Stimulated activated CD4-positive, alpha-beta T cell treated with anti-CD3 and anti-CD28 coated beads, TNF-alpha, amount 100 ng/mL, for 1 hour (primary cell): ENCODE results near the gene ADCY2.

Experiments used
- DNase-seq, 3 donors: peaks; one replicate each; pipeline ENCODE4 v3.0.0-alpha.2; 2020; ENCODE audit warnings: low read depth in 3 of 3, low spot score in 1 of 3

Gene ADCY2

DNA sequence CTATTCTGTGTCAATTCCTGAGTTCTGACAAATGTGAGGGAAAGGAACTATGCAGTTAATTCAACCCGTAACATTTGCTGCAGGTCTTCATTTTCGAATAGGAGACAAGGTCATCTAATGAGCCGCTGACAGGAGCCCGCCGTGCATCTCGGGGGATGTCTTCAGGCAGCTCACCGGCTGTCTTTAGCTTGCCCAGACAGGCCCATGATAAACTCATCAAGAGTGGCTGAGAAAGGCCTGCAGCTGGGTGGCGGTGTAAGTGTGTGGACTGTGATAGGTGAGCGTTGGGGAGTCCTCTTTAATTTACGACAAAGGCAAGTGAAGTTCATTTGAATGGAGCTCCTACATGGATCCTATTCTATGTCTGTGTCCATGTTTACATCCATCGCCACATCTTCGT, 190.5 kb downstream of the ADCY2 start:
- DNase-seq, result no peak

DNA sequence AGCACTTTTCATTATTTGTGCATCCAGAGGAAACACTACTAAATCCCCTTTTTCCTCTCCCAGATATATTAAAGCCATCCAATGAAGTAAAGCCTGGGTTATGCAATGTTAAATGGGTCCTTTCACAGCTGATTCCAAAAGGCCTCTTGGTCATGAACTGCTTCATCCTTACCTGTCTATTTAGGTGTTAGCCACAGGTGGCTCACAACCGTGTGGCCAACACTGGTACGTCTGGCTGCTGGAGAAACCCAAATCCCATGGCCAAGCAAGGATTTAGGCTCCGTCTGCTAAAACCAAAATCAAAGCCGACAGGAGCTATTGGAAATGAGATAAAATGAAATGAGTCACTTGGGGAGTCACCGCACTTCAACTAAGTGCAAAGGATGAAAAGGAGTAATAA, 193.9 kb downstream of the ADCY2 start:
- DNase-seq, result no peak

DNA sequence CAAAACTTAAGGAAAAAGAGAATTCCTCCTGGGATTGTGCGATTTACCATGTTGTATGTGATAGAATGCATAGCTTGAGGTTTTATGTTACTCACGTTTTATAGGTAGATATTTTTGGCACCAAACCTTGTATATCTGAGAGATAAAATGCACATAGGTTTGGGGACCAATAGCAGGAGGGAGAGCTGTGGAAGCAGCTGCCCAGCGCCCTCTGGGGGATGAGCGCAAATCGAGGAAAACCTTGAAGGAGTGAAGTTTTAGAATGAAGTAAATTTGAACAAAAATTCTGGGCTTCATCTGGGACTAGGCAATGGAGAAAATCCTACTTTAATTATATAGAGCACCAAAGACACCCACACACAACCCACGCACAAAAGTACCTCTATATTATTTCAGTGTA, 197.0 kb downstream of the ADCY2 start:
- no peak for DNase-seq

DNA sequence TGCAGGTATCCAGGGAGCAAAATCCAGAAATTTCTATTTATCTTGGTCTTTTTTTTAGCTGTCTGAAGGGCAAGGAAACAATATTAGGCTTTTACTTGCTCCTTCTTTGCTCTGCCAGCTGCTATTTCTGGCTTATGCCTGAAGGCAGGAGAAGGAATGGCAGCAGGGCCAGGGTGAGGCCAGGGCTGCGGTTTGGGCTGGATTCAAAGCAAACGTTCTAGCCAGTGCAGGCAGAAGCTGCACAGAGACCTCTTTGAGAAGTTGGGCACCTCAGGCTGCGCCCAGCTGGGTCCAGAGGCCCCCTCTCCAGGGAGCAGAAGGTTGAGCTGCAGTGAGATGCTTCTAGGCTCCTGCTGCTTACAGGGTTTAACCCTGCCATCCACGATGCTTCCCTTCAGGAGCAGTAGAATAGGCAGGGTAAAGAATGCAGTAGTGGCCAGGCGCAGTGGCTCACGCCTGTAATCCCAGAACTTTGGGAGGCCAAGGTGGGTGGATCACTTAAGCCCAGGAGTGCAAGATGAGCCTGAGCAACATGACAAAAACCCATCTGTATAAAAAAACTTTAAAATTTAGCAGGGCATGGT, 201.2 kb downstream of the ADCY2 start:
- DNase-seq, result no peak

DNA sequence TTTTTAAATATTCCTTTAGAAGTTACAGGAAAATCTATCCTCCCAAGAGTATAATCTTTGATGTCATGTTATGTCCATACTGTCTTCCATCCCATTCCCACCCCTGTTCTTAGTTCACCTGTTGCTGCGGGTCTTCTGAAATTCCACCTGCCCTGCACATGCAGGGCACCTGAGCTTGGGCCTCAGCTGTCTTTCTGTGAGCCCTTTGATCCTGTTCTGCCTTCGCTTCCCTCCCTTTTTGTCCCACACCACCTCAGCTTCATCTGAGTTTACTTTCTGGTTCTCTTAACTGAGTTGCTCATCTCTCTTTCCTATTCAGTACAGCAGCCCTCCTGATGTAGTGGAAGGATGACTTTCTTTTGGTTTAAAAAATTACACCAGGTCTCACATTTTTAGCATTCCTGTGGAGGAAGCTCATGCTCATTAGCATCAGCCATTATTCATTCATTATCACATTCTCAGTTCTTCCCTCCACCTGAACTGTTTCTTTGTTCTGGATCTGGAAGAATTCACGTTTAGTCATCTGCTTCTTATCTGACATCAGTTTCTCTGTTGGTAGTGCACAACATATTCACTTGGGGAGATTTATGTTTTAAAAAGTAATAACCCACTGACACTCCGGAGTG, 211.0 kb downstream of the ADCY2 start:
- no peak for DNase-seq

DNA sequence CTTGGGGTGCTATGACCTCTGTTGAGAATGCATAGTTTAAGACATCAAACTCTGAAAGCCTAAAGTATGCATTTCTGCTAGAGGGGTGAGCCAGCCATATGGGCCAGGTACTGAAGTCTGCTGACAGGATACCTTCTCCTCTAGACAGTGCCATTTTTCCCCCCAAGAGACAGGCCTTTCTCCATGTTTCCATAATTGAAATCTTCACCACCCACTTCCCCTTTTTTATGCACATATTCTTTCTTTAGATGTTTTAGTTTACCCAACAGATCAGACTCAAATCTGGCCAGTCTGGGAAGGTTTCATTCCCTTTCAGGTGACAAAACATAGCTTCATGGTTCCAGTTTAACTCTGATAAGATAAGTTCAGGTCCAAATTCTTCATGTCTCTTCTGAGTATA, 212.8 kb downstream of the ADCY2 start:
- no peak for DNase-seq

DNA sequence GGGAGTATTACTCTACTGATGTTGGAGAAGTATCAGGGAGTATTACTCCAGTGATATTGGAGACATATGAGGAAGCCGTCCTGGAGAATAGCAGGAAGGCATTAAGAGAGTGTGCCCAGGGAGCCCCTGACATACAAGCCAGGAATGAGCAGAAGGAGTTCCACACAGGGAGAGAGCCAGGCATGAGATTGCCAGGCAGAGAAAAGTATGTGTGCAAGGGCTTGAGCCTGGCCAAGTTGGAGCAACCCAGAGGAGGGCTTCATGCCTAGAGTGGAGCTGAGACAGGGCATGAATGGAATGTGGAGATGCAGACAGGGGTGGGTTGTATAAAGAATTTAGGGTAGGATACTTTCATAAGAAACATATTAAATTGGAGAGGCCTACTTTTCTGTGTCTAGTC, 213.8 kb downstream of the ADCY2 start:
- no peak for DNase-seq

DNA sequence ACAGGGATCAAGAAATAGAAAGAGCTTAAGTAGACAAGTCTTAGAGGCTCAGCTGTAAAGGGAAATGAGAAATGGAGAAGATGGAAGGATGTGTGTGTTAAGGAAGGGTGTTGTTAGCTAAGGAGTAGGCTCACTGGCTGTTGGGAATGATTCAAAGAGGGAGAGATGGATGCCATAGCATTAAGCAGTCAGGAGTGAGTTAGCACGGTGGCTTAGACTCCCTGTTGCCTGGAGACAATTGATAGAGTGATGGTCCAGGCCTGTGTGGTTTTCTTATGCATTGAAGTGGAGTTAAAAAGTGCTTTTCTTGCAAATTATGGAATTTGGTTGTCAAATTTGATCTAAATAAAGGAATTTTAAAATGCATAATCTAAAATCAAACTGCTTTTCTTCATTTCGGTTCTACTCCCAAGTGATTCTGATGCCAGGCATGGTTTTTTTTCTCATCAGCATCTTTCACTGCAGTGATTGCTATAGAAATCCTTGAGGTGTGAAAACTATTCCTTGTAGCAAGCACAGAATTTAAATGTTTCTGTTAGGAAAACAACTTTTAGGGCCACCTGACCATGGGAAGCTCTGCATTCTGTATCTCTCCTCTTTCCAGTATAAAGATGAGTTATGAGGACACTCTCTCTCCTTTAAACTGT, 214.7 kb downstream of the ADCY2 start:
- DNase-seq, result no peak

DNA sequence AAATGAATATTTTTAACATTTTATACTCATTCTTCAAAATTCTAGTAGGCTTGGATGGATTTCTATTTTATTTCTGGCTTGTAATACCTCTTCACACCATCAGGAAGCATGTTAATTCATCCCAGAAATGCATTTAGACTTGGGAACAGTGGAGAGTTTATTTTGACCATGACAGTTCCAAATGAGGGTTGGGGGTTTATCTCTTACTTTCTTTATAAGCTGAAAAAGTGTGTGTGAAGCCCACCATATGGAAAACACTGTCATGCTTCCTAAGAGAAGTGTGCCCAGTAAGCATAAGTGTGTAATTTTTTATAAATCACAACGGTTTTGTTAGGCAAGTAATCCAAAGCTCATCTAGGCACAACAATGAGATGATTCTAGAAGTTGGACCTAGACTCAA, 215.6 kb downstream of the ADCY2 start:
- DNase-seq, result no peak

DNA sequence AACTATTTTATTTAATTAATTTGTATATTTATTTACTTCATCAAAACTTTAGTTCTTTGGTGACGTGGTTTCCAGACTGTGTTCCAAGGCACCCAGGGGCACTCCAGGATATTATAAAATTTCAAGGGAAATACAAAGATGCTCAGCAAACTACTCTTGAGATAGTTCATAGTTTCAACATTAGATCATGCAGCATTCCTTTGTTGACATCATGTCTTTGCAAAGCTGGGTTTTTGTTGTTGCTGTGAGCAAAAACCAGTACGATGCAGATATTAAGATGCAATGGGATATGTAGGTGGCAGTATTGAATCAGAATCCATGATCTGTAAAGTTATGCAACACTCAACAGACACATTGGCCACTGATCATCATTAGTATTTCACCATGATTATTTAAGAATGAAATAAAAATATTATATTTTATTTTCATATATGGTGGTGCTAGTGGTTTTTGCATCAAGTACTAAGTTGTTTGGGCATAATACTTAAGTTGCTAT, 219.7 kb downstream of the ADCY2 start:
- no peak for DNase-seq

DNA sequence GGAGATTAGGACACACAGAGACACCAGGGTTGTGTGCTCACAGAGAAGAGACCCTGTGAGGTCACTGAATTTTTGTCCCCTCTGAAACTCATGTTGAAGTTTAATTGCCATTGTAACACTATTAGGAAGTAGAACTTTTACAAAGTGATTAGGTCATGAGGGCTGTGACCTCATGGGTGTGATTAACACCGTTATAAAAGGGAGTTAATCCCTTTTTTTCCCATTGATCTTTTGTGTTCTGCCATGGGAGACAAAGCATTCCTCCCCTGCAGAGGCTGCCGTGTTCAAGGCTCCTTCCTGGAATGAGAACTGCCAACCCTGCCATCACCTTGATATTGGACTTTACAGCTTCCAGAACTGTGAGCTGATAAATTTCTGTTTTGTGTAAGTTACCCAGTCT, 221.0 kb downstream of the ADCY2 start:
- DNase-seq, result no peak

DNA sequence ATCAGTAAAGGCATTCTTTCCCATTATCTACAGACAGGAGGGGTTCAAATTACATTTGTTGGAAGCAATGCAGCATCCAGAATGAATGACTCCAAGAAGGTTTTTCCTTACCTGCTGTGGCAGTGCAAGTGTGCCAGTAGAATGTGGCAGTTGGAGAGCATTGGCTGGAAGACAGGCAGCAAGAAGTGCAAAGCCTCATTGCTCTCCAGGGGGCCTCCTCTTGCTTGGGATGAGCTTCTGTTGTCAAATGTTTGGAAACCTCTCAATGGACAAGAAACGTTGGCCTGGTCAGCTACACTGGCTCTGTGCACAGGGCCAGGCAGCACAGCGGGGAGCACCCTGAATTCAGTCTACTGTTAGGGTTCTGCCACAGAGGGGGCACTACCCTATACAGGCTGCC, 226.6 kb downstream of the ADCY2 start:
- DNase-seq, result no peak

DNA sequence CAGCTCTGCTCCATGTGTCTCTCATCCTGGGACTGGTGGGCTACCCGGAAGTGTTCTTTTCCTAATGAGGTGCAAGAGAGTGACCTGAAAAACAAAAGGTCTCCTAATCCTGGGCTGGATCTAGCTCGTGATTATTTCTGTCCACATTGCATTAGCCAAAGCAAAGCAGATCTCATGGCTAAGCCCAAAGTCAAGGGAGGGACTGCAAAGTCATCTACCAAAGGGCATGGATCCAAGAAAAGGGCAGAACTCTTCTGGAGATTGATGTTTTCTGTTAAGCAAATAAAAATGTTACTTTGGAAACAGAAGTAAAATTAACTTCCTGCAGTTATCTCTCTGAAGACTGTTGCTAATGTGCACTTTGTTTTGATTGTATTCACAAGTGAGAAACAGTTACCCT, 229.8 kb downstream of the ADCY2 start:
- DNase-seq, result no peak

DNA sequence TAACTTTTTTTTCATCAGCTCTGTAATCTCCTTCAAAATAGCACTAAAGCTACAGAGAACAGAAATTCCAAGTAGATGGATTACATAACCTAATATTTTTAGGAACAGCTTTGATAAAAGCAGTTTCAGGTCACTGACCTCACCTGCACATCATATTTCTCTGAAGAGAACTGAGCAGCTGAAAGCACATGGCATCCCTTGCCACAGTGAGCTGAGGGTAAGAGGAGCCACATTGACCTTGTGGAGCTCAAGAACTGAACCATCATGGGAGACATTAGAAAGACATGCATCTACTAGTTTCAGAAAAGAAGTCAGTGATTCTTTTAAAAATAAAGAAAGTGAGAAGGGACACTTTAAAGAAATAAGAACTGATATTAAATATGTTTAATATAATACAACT, 232.3 kb downstream of the ADCY2 start:
- no peak for DNase-seq

DNA sequence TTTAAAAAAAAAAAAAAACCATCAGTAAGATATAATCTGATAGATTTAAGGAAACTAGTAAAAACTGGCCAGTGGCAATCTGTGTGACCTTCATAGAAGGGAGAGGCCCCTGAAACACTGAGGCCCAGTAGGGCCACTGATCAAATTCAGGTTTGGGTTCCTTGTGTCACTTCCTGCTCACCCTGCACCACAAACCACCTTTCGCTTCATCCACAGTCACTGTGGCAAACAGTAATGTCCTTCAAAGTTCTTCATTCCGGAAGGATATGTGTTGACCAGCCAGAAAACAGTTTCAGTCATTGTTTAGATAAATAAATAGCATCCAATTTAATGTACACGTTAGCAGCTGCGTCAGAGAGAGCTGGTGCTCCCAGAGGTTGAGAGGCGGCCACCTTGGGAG, 232.9 kb downstream of the ADCY2 start:
- no peak for DNase-seq

DNA sequence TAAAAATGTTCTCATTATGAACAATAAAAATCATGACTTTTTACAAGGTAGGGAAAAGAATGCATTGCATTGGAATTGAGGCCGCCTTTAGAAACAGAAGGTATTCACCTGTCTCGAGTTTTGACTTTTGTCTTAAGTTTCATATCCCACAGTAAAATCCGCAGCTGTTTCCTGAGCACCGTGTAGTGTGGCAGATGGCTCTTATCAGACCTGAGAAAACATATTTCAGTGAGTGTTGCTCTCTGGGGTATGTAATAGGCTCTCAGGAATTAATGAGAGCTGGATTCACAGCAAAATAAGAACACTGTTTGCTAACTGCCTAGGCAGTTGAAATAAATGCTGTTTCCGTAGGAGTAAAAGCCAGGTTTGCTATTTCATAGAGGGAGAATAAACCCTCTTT, 233.6 kb downstream of the ADCY2 start:
- no peak for DNase-seq

DNA sequence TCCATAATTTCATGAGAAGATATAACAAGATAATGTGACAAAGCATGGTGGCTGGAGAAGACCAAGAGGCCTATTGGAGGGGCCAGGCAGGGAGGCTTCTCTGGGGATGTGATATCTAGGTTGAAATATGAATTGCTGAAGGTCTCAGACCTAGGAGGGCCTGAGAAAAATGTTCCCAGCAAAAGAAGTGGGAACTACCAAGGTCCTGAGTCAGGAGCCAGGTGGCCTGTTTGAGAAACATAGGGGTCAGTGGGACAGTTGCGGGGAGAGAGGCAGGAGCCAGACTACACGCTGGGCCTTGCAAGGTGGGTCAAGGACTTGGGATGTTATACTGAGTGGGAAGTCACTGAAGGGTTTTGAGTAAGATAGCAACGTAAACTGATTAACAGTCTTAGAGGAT, 238.9 kb downstream of the ADCY2 start:
- DNase-seq, result no peak

DNA sequence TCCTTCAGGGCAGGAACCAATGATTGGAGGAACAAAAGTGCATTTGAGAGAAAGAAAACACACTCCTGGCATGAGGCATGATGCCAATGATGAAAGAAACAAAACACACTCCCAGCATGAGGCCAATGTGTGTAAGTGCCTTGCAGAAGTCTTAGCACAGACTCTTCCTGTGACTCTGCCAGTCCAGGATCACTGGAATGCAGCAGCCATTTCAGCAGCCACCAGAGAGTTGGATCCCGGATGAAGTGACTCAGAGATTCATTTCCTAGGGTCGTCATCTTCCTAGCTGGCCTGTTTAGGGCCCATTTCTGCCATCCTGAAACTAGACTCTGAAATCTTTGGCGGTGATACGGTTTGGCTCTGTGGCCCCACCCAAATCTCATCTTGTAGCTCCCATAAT, 242.5 kb downstream of the ADCY2 start:
- no peak for DNase-seq

DNA sequence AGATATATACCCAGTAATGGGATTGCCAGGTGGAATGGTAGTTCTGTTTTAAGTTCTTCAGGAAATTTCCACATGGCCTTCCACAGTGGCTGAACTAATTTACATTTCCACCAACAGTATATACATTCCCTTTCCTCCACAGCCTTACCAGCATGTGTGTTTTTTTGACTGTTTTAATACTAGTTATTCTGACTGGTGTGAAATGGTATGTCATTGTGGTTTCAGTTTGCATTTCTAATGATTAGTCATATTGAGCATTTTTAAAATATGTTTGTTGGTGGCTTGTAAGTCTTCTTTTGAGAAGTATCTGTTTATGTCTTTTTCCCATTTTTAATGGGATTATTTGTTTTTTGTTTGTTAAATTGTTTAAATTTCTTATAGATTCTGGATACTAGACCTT, 246.1 kb downstream of the ADCY2 start:
- no peak for DNase-seq

DNA sequence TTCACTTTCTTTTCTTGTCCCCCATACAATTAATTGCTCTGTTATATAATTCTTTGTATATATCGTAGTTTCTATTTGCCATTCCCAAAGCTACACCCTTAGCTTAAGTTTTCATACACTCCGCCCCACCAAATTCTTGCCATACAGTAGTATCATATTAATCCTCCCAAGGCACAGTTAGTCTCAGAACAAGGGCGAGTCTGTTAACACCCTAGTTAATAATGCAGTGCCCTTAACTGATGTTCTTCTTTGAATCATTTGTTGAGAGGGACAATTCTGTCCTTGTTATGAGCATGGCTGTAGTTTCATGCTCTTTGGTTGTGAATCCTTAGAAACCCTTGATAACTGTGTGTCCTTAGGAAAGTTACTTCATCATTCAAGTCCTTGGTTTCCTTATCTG, 248.8 kb downstream of the ADCY2 start:
- no peak for DNase-seq

DNA sequence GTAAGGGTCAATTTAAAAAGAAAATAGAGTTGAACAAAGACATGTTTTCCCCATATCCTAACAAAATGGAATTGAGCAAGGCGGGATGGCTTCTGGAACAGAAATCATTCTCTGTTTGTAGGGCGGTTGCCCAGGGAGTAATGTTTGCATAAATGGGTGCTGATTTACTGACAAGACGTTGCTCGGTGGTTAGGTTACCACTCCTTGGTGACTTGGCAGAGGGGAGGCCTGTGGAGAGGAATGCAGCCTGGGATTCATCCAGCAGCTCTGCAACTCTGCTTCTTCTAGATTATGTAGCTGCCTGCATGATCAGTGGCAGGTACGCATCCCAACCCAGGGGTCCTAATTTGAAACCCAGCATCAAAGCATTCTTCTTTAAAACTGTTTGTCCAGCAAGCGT, 254.8 kb downstream of the ADCY2 start:
- DNase-seq, result no peak

DNA sequence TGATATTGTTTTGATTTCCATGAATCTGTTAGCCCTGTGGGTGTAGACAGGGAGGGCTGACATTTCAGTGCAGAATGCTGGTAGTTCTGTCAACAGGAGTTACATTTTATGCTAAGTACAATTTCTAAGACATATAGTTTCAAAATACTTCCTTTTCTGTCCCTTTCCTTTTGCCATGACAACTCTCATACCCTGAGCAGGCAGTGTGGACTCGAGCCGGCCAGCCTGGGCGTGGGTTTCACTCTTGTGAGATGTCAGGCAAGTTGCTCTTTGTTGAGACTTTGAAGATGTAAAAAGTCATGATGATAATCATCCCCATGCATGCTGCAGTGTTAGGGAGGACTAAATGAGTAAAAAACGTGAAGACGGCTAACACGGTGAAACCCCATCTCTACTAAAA, 257.1 kb downstream of the ADCY2 start:
- no peak for DNase-seq

DNA sequence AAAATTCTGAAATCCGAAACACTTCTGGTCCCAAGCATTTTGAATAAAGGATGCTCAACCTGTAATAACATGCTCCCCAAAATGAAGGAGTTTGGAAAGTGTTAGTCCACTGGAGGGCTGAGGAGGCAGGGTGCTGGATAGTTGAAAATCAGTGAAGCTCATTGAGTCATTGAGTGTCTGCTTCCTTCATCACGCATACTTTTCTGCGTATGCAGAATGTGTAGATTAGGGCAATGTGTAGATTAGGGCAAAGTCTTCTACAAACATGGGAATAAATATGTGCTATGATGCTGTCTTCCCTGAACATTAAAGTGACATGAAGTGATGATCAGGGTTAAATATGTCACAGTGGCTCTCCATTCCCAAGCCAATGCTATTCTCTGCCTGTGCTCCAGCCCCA, 261.2 kb downstream of the ADCY2 start:
- DNase-seq, result no peak
